ENCODE results near the gene CSMD2. TPM values are rescaled to one million over a fixed set of nuclear protein-coding genes. Genes with fewer than 3 reads are reported as not detected.

CSMD2 gene
- total RNA-seq, 5 donors from 2014 or later (not counting 1 experiment from before 2014, with no cell fraction given), result 0.03 TPM; not detected in 4

DNA sequence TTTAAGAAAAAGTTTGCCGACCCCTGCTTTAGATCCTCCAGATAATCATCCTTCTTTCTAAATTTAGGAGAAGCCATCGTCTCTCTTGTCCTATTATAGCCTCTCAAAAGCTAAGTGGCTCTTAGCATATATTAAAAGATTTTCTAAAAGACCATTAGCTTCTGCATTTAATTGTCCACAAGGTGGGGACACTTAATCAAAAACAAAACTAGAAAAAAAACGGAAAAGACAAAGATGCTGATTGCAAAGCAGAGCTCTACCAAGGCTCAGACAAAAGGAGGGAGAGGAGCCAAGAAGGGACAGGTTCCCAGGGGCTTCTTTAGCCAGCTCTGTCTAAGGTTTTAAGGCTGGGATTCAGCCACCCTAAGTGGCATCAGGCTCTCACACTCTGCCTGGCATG, 429.4 kb downstream of the CSMD2 start:
- Mint-ChIP-seq H3K4me1 (no peaks in the 10 kb centered on the region), H3K4me3 (no peak overlapping the region), H3K36me3 (no peaks in the 10 kb centered on the region), H3K9me3 (no peaks in the 10 kb centered on the region), H3K27me3 (peaks cover 14 to 18% of the 10 kb centered on the region in 2 donors), H3K27ac (no peak overlapping the region)
- WGBS (ENCODE audit: insufficient coverage), result 0% methylated on average over 1 of the region's 3 CpGs
- Histone ChIP-seq H3K27ac (ENCODE audit: low read length) (no peak overlapping the region), H3K4me1 (ENCODE audit: control insufficient read depth in 1 of 2, extremely low read depth in 1 of 2, insufficient read depth in 2 of 2, low read length in 2 of 2) (no peaks in the 10 kb centered on the region), H3K27me3 (replicated peaks in 1 of 2; ENCODE audit: control insufficient read depth in 2 of 2, extremely low read depth in 1 of 2, insufficient read depth in 2 of 2, low read length in 1 of 2) (peaks cover 0 to 13% of the 10 kb centered on the region in 2 experiments), H3K4me3 (ENCODE audit: control insufficient read depth in 1 of 2, extremely low read depth in 1 of 2, low read length in 1 of 2) (no peak overlapping the region), H3K9me3 (no peaks in the 10 kb centered on the region), H3K36me3 (ENCODE audit: control insufficient read depth in 2 of 2, extremely low read depth in 1 of 2, insufficient read depth in 1 of 2, low read length in 1 of 2) (no peaks in the 10 kb centered on the region)
- DNase-seq, result no peak
- CTCF ChIA-PET, result no interaction called here
- ATAC-seq (replicated peaks in 1 of 4), result no peak
- POLR2A ChIA-PET, result interaction anchor here in 1 of 2 donors (0.6 kb wide), 1 partner anchor 61 kb away, joined by 3 read pairs; no protein-coding TSS in a partner anchor

GRCh38 chr1:33727310-33727709, 437.7 kb downstream of the CSMD2 start:
- Histone ChIP-seq H3K4me1 (ENCODE audit: control insufficient read depth in 1 of 2, extremely low read depth in 1 of 2, insufficient read depth in 2 of 2, low read length in 2 of 2) (no peaks in the 10 kb centered on the region), H3K36me3 (ENCODE audit: control insufficient read depth in 2 of 2, extremely low read depth in 1 of 2, insufficient read depth in 1 of 2, low read length in 1 of 2) (no peaks in the 10 kb centered on the region), H3K4me3 (ENCODE audit: control insufficient read depth in 1 of 2, extremely low read depth in 1 of 2, low read length in 1 of 2) (no peak overlapping the region), H3K9me3 (no peaks in the 10 kb centered on the region), H3K27ac (ENCODE audit: low read length) (no peak overlapping the region), H3K27me3 (replicated peaks in 1 of 2; ENCODE audit: control insufficient read depth in 2 of 2, extremely low read depth in 1 of 2, insufficient read depth in 2 of 2, low read length in 1 of 2) (no peaks in the 10 kb centered on the region)
- Mint-ChIP-seq H3K9me3 (no peaks in the 10 kb centered on the region), H3K4me1 (no peaks in the 10 kb centered on the region), H3K4me3 (no peak overlapping the region), H3K27me3 (peaks cover 10 to 15% of the 10 kb centered on the region in 2 donors), H3K27ac (no peak overlapping the region), H3K36me3 (no peaks in the 10 kb centered on the region)
- CTCF ChIA-PET, result no interaction called here
- no peak for ATAC-seq (replicated peaks in 1 of 4)
- POLR2A ChIA-PET, result no interaction called here
- DNase-seq, result no peak
- 37% methylated on average over 3 of the region's 3 CpGs for WGBS (ENCODE audit: insufficient coverage)

DNA sequence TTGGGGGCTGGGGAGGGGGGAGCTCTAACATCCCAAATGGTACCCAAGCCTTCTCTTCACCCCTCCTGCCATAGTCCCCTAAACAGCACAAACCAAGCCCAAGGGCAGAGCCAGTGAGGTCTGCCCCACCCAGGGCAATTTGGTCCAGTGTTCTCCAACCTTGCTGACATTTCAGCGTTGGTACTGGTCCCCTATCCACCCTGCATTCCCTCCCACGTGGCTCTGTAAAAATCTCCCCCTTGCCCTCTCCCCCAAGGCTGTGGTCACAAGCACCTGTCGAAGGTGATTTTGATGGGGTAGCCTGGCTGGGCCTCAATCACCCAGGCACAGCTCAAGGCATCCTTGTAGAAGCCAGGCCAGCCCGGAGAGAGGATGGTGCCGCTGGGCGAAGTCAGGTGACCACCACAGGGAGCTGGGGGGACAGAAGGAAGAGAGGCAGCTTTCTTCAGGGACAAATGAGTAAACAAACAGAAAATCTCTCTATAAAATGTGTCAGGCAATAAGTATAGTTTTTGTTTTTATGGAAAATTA, 438.7 kb downstream of the CSMD2 start:
- no peaks in the 10 kb centered on the region for H3K9me3 ChIP-seq
- no peaks in the 10 kb centered on the region for H3K9me3 Mint-ChIP-seq

DNA sequence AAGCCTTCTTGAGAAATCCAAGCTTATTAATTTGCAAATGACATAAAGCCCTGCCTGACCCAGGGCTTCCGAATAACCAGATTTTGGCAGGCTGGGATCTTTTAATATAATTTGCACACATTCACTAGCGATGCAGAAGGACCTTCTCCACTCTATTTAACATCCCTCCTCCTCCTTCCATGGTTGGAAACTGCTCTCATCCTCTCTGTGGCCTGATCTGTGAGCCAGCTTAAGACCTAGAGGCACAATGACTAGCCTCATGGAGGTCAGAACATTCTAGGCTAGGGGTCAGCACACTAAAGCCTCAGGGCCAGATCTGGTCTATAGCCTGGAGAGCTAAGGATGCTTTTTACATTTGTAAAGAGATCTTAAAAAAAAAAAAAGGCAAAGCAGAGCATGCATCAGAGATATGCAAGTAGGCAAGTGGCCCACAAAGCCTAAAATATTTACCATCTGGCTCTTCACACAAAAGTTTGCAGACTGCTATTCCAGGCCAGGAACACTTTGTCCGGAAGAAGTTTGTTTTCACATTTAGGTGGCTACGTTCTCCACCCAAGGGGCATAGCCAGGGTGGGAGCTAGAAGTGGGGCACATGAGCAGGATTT, 439.4 kb downstream of the CSMD2 start:
- H3K27me3 Mint-ChIP-seq, result peaks cover 3 to 8% of the 10 kb centered on the region in 2 donors
- no peaks in the 10 kb centered on the region for H3K4me1 ChIP-seq (ENCODE audit: control insufficient read depth in 1 of 2, extremely low read depth in 1 of 2, insufficient read depth in 2 of 2, low read length in 2 of 2)
- 83% methylated on average over 2 of the region's 4 CpGs for WGBS (ENCODE audit: insufficient coverage)
- no peak for ATAC-seq (replicated peaks in 1 of 4)
- ChIA-PET CTCF (no interaction called here), POLR2A (no interaction called here)
- H3K9me3 ChIP-seq, result no peaks in the 10 kb centered on the region
- H3K27ac ChIP-seq (ENCODE audit: low read length), result no peak overlapping the region
- H3K4me1 Mint-ChIP-seq, result no peaks in the 10 kb centered on the region
- no peaks in the 10 kb centered on the region for H3K36me3 Mint-ChIP-seq
- H3K27ac Mint-ChIP-seq, result no peak overlapping the region
- no peaks in the 10 kb centered on the region for H3K9me3 Mint-ChIP-seq
- no peaks in the 10 kb centered on the region for H3K36me3 ChIP-seq (ENCODE audit: control insufficient read depth in 2 of 2, extremely low read depth in 1 of 2, insufficient read depth in 1 of 2, low read length in 1 of 2)
- DNase-seq, result no peak
- no peak overlapping the region for H3K4me3 Mint-ChIP-seq
- no peak overlapping the region for H3K4me3 ChIP-seq (ENCODE audit: control insufficient read depth in 1 of 2, extremely low read depth in 1 of 2, low read length in 1 of 2)
- no peaks in the 10 kb centered on the region for H3K27me3 ChIP-seq (replicated peaks in 1 of 2; ENCODE audit: control insufficient read depth in 2 of 2, extremely low read depth in 1 of 2, insufficient read depth in 2 of 2, low read length in 1 of 2)

More for the DNA sequence above, 438.7 kb downstream of the CSMD2 start:
- Mint-ChIP-seq H3K27ac (no peak overlapping the region), H3K36me3 (no peaks in the 10 kb centered on the region), H3K27me3 (peaks cover 4 to 8% of the 10 kb centered on the region in 2 donors), H3K4me1 (no peaks in the 10 kb centered on the region), H3K4me3 (no peak overlapping the region)
- ChIA-PET CTCF (no interaction called here), POLR2A (no interaction called here)
- Histone ChIP-seq H3K4me1 (ENCODE audit: control insufficient read depth in 1 of 2, extremely low read depth in 1 of 2, insufficient read depth in 2 of 2, low read length in 2 of 2) (no peaks in the 10 kb centered on the region), H3K4me3 (ENCODE audit: control insufficient read depth in 1 of 2, extremely low read depth in 1 of 2, low read length in 1 of 2) (no peak overlapping the region), H3K27ac (ENCODE audit: low read length) (no peak overlapping the region), H3K27me3 (replicated peaks in 1 of 2; ENCODE audit: control insufficient read depth in 2 of 2, extremely low read depth in 1 of 2, insufficient read depth in 2 of 2, low read length in 1 of 2) (no peaks in the 10 kb centered on the region), H3K36me3 (ENCODE audit: control insufficient read depth in 2 of 2, extremely low read depth in 1 of 2, insufficient read depth in 1 of 2, low read length in 1 of 2) (no peaks in the 10 kb centered on the region)
- ATAC-seq (replicated peaks in 1 of 4) (no peak), DNase-seq (no peak)
- WGBS (ENCODE audit: insufficient coverage), result no CpG with 5 or more reads among the region's 6 CpGs

- WGBS (ENCODE audit: insufficient coverage), result 95% methylated on average over 8 of the region's 8 CpGs
- ATAC-seq (replicated peaks in 1 of 4) (no peak), DNase-seq (no peak)
- Histone ChIP-seq H3K4me3 (ENCODE audit: control insufficient read depth in 1 of 2, extremely low read depth in 1 of 2, low read length in 1 of 2) (no peak overlapping the region), H3K36me3 (ENCODE audit: control insufficient read depth in 2 of 2, extremely low read depth in 1 of 2, insufficient read depth in 1 of 2, low read length in 1 of 2) (no peaks in the 10 kb centered on the region), H3K27ac (ENCODE audit: low read length) (no peak overlapping the region), H3K4me1 (ENCODE audit: control insufficient read depth in 1 of 2, extremely low read depth in 1 of 2, insufficient read depth in 2 of 2, low read length in 2 of 2) (no peaks in the 10 kb centered on the region), H3K9me3 (no peaks in the 10 kb centered on the region), H3K27me3 (replicated peaks in 1 of 2; ENCODE audit: control insufficient read depth in 2 of 2, extremely low read depth in 1 of 2, insufficient read depth in 2 of 2, low read length in 1 of 2) (no peaks in the 10 kb centered on the region)
- POLR2A ChIA-PET, result no interaction called here
- CTCF ChIA-PET, result no interaction called here
- no peaks in the 10 kb centered on the region for H3K36me3 Mint-ChIP-seq
- H3K4me1 Mint-ChIP-seq, result no peaks in the 10 kb centered on the region
- H3K9me3 Mint-ChIP-seq, result no peaks in the 10 kb centered on the region
- H3K27ac Mint-ChIP-seq, result no peak overlapping the region
- peaks cover 6 to 8% of the 10 kb centered on the region in 2 donors for H3K27me3 Mint-ChIP-seq
- H3K4me3 Mint-ChIP-seq, result no peak overlapping the region
Observed at GRCh38 chr1:33725037-33725436, 440.0 kb downstream of the CSMD2 start.

DNA sequence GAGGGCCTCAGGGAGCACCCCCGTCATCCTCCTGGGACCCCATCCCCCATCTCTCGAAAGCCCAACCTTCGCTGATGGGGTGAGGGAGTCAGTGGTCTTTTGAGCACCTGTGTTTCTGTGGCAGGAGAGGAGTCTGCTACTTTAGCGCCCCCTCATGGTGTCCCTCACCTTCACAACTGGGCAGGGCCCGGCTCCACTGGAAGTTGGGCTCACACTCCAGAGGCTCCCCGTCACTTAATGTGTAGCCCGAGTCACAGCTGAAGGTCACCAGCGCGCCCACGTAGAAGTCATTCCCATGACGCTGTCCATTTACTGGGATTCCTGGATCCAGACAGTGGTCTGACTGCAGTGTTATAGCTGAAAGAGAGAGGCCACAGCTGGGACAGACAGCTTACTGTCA, 440.7 kb downstream of the CSMD2 start:
- ChIA-PET CTCF (no interaction called here), POLR2A (no interaction called here)
- H3K27ac Mint-ChIP-seq, result no peak overlapping the region
- DNase-seq, result no peak
- peaks cover 6 to 8% of the 10 kb centered on the region in 2 donors for H3K27me3 Mint-ChIP-seq
- Histone ChIP-seq H3K27me3 (replicated peaks in 1 of 2; ENCODE audit: control insufficient read depth in 2 of 2, extremely low read depth in 1 of 2, insufficient read depth in 2 of 2, low read length in 1 of 2) (no peaks in the 10 kb centered on the region), H3K4me3 (ENCODE audit: control insufficient read depth in 1 of 2, extremely low read depth in 1 of 2, low read length in 1 of 2) (no peak overlapping the region), H3K4me1 (ENCODE audit: control insufficient read depth in 1 of 2, extremely low read depth in 1 of 2, insufficient read depth in 2 of 2, low read length in 2 of 2) (no peaks in the 10 kb centered on the region), H3K36me3 (ENCODE audit: control insufficient read depth in 2 of 2, extremely low read depth in 1 of 2, insufficient read depth in 1 of 2, low read length in 1 of 2) (no peaks in the 10 kb centered on the region), H3K9me3 (no peaks in the 10 kb centered on the region), H3K27ac (ENCODE audit: low read length) (no peak overlapping the region)
- H3K9me3 Mint-ChIP-seq, result no peaks in the 10 kb centered on the region
- no peak overlapping the region for H3K4me3 Mint-ChIP-seq
- WGBS (ENCODE audit: insufficient coverage), result 91% methylated on average over 8 of the region's 11 CpGs
- H3K4me1 Mint-ChIP-seq, result no peaks in the 10 kb centered on the region
- no peaks in the 10 kb centered on the region for H3K36me3 Mint-ChIP-seq
- no peak for ATAC-seq (replicated peaks in 1 of 4)

- no peak overlapping the region for H3K27ac Mint-ChIP-seq
- no peak overlapping the region for H3K4me3 Mint-ChIP-seq
- no peak overlapping the region for H3K4me3 ChIP-seq (ENCODE audit: control insufficient read depth in 1 of 2, extremely low read depth in 1 of 2, low read length in 1 of 2)
- ChIA-PET POLR2A (no interaction called here), CTCF (no interaction called here)
- H3K4me1 Mint-ChIP-seq, result no peaks in the 10 kb centered on the region
- no peak overlapping the region for H3K27ac ChIP-seq (ENCODE audit: low read length)
- no peaks in the 10 kb centered on the region for H3K9me3 ChIP-seq
- ATAC-seq (replicated peaks in 1 of 4) (no peak), DNase-seq (no peak)
- no peaks in the 10 kb centered on the region for H3K4me1 ChIP-seq (ENCODE audit: control insufficient read depth in 1 of 2, extremely low read depth in 1 of 2, insufficient read depth in 2 of 2, low read length in 2 of 2)
- no peaks in the 10 kb centered on the region for H3K36me3 ChIP-seq (ENCODE audit: control insufficient read depth in 2 of 2, extremely low read depth in 1 of 2, insufficient read depth in 1 of 2, low read length in 1 of 2)
- no peaks in the 10 kb centered on the region for H3K36me3 Mint-ChIP-seq
- H3K27me3 Mint-ChIP-seq, result peaks cover 4 to 8% of the 10 kb centered on the region in 2 donors
- WGBS (ENCODE audit: insufficient coverage), result 91% methylated on average over 2 of the region's 4 CpGs
- no peaks in the 10 kb centered on the region for H3K27me3 ChIP-seq (replicated peaks in 1 of 2; ENCODE audit: control insufficient read depth in 2 of 2, extremely low read depth in 1 of 2, insufficient read depth in 2 of 2, low read length in 1 of 2)
- no peaks in the 10 kb centered on the region for H3K9me3 Mint-ChIP-seq
Observed at GRCh38 chr1:33723251-33723650, 441.8 kb downstream of the CSMD2 start.
